HG03025 (cell line): ENCODE measurements around the gene TMEM130.

ENCODE experiments used
- ATAC-seq: cut with Tn5 transposase; IDR thresholded peaks from one replicate; pipeline ENCODE4 v1.9.1; 2021; ENCODE audit warnings: mild to moderate bottlenecking, moderate library complexity; ENCODE audit not compliant: unreplicated experiment, low FRiP score

The TMEM130 gene

GRCh38 chr7:98869597-98870120, at the start of gene TMEM130:
Gene TMEM130, minus strand, starts transcription at chr7:98870014. Its CDS starts 153 bp downstream, at chr7:98869861.
- ATAC-seq: no peak

- no peak for ATAC-seq
Observed at GRCh38 chr7:98917331-98917730, 47.5 kb upstream of the TMEM130 start.

GRCh38 chr7:98913612-98914011, 43.8 kb upstream of the TMEM130 start:
- ATAC-seq: no peak

- no peak for ATAC-seq
Observed at GRCh38 chr7:98913026-98913425, 43.2 kb upstream of the TMEM130 start.

- no peak for ATAC-seq
Observed at GRCh38 chr7:98911916-98912315, 42.1 kb upstream of the TMEM130 start.

DNA sequence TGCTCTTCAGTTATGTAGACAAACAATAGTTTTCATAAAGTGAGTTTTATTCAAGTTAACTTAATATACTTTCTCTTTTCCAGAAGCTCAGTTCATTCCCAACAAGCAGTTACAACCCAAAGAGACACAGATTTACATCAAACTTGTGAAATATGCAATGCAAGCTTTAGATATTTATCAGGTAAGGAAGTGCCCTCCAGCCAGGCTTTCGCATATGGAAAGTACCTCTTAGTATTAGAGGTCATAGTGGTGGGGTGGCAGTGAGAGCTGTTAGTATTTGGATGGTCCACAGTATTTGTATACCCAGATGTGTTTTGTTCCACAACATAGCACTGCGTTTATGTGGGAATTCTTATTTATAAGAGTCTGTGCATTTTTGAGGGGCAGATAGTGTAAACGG, 40.6 kb upstream of the TMEM130 start:
- no peak for ATAC-seq

- ATAC-seq: no peak
Observed at GRCh38 chr7:98909487-98909886, 39.7 kb upstream of the TMEM130 start.

GRCh38 chr7:98908585-98908984, 38.8 kb upstream of the TMEM130 start:
- ATAC-seq: no peak

GRCh38 chr7:98907570-98907969, 37.8 kb upstream of the TMEM130 start:
- no peak for ATAC-seq

- no peak for ATAC-seq
Observed at GRCh38 chr7:98903246-98903645, 33.4 kb upstream of the TMEM130 start.

GRCh38 chr7:98902523-98902922, 32.7 kb upstream of the TMEM130 start:
- no peak for ATAC-seq

DNA sequence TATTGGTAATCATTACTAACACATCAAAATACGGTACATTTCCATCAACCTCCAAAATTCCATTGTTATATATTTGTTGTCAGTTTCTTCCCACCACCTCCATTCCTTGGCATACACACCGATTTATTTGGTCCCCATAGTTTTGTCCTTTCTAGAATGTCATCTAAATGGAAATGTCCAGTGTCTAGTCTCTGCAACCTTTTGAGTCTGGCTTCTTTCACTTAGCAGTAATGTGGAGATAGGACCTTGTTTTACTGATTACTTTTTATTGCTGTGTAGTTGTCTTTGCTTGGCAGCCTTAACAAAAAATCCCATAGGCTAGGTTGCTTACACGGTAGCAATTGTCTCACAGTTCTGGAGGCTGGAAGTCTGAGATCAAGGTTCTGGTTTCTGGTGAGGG, 31.0 kb upstream of the TMEM130 start:
- no peak for ATAC-seq

DNA sequence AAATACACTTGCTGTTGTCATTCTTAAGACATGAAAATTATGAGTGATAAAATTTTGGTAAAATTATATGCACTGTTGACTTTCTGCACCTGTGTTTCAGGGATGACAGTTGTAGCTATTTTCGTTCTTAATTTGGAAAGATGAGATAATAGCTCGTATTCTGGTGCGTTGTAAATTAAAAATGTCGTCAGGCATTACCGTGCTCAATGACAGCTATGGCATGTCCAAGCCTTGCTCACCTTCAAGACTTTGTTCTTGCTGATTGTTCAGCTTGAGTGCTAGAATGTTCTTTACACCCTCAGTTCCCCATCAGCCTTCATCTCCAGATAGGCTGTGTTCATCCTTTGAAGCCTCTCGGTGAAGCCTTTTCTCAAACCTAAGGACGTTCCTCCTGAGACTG, 30.0 kb upstream of the TMEM130 start:
- ATAC-seq: no peak

GRCh38 chr7:98892609-98893008, 22.8 kb upstream of the TMEM130 start:
- ATAC-seq: no peak

- no peak for ATAC-seq
Observed at GRCh38 chr7:98887038-98887437, 17.2 kb upstream of the TMEM130 start.

DNA sequence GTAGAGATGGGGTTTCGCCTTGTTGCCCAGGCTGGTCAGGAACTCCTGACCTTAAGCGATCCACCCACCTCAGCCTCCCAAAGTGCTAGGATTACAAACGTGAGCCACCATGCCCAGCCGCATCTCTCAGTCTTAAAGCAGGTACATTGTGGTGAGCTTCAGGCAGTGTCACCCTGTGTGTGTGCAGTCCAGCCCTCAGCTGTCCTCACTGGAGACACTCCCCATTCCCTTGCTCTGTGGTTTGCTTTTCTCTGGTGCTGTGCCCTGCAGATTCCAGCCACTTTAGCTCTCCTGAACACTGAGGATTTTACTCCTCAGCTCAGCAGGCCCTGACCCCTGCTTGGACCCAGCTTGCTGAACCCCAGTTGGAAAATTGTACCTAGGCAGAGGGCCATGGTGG, 14.6 kb upstream of the TMEM130 start:
- no peak for ATAC-seq

DNA sequence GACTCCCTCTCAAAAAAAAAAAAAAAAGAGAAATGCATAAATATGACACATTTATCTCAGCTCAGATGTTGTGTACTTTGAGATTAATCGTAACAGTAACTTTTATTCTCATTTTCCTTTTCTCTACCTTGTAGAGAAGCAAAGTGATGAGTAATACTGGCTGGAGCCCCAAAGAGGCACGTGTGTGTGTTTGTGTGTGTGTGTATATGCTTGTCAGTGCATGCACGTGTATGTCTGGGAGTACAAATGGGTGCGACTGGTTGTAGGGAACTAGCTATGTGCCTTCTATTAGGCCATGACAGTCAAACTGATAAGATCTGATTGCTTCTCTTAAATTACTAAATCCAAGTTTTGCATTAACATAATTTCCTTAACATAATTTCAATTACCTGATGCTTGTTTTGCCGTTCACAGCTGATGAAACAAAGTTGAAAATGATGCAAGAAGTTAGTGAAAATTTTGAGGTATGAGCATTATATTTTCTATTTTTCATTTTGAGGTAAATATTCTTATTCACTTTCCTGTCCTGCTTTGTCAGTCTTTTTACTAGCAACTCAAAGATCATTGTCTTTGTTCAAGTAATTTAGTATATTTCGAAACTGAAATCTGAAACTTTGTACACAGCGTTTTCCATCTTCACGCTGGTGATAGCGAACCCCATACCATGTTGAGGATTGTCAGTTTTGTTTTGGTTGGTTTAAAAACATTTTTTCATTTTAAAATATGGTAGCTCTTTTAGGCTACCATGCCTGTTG, 11.9 kb upstream of the TMEM130 start:
- ATAC-seq: no peak

DNA sequence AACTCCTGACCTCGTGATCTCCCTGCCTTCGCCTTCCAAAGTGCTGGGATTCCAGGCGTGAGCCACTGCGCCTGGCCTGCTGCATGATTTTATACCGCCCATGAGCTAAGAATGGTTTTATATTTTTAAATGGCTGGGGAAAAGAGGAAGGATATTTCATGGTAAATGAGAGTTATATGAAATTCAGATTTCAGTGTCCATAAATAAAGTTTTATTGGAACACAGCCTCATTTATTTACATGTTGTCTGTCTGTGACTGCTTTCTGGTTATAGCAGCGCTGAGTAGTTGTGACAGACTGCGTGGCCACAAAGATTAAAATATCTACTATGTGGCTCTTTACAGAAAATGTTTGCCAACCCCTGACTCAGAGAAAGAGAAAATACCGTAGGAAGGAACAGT, 10.7 kb upstream of the TMEM130 start:
- ATAC-seq: no peak

DNA sequence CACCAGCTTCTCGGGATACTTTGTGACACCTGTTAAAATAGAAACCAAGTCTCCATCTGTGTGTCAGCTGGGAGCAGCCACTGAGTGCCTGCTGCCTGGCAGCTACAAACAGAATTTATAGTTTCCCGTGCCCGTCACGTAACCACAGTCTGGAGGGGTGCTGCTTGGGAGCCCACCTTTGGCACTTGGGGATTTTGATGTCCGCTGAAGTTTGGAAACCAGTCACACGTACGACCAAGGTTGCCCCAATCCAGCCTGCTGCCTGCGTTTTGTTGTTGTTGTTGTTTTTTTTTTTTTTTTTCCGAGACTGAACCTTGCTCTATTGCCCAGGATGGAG, 10.1 kb upstream of the TMEM130 start:
- ATAC-seq: no peak

DNA sequence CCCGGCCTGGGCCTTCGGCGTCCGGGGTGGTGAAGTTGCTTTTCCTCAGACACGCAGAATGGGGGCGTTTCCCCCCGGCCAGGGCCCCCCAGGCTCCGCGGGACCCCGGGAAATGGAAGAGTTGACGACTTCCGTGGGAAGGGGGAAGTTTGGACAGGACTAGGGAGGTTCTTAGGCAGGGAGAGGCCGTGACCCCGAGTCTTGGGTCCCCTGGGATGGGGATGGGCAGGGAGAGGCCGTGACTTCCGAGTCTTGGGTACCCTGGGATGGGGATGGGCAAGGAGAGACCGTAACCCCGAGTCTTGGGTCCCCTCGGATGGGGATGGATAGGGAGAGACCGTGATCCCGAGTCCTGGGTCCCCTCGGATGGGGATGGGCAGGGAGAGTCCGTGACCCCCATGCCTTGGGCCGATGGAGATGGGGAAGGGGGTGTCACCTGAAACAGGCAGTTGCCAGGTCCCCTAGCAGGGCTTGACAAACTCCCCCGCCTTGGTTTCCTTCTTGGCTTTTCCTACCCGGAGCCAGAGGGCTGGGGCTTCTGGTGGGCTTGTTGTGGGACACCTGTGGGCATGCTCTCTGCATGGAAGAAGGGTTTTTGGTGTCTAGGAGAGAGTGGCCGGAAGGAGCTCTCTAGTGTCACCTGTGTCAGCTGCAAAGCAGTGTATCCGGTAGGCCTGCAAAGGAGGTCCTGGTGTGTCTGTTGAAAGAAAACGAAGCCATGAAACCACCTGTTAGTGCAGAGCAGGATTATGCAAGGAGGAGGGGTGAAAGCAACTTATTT, 9.6 kb upstream of the TMEM130 start:
- ATAC-seq: peak; percentile 67

- ATAC-seq: peak; percentile 54
Observed at GRCh38 chr7:98878365-98879197, 8.8 kb upstream of the TMEM130 start, which contains the start of gene TRRAP. Gene TRRAP, plus strand, starts transcription at chr7:98878532. Its CDS starts 2,619 bp downstream, at chr7:98881151.
